Suprapubic skin (tissue), 4 donors: ENCODE data around the gene LPIN2. TPM values are rescaled to one million over a fixed set of nuclear protein-coding genes. Genes with fewer than 3 reads are reported as not detected.

Experiments used
- DNase-seq, 2 donors: peaks; one replicate each; pipeline ENCODE4 v3.0.0-alpha.2; 2019; ENCODE audit warnings: low spot score in 2 of 2
- H3K27ac ChIP-seq: fragments of 200-600 bp; sonication (generic); one replicate; pipeline ENCODE4 v1.5.1; 2019
- H3K27me3 ChIP-seq: fragments of 200-600 bp; sonication (generic); one replicate; pipeline ENCODE4 v1.5.1; 2019
- H3K36me3 ChIP-seq: fragments of 200-600 bp; sonication (generic); one replicate; pipeline ENCODE4 v1.5.1; 2019
- H3K4me1 ChIP-seq: fragments of 200-600 bp; sonication (generic); one replicate; pipeline ENCODE4 v1.5.1; 2019
- H3K4me3 ChIP-seq: fragments of 200-600 bp; sonication (generic); one replicate; pipeline ENCODE4 v1.5.1; 2019; ENCODE audit warnings: mild to moderate bottlenecking
- H3K9me3 ChIP-seq: fragments of 200-600 bp; sonication (generic); one replicate; pipeline ENCODE4 v1.5.1; 2019
- CTCF ChIP-seq, 2 donors: fragments of 200-600 bp in 1 of 2; fragments of 450-650 bp in 1 of 2; sonication (generic) in 1 of 2; IDR thresholded peaks; one replicate each; pipeline ENCODE4 v1.5.1; 2016 to 2019; ENCODE audit warnings: antibody characterized with exemption in 2 of 2, mild to moderate bottlenecking in 1 of 2, moderate library complexity in 1 of 2
- EP300 ChIP-seq: sonication (generic); formaldehyde crosslinking; IDR thresholded peaks from one replicate; pipeline ENCODE4 v1.6.1; 2017; ENCODE audit warnings: antibody characterized with exemption
- POLR2A ChIP-seq, 2 donors: fragments of 450-650 bp; IDR thresholded peaks; one replicate each; pipeline ENCODE4 v1.6.1; 2017; ENCODE audit warnings: antibody characterized with exemption in 2 of 2, mild to moderate bottlenecking in 2 of 2, moderate library complexity in 2 of 2
- POLR2AphosphoS5 ChIP-seq, 3 donors: sonication (generic); formaldehyde crosslinking; IDR thresholded peaks; one replicate each; pipeline ENCODE4 v1.6.1; 2017; ENCODE audit warnings: antibody characterized with exemption in 3 of 3
- WGBS: methylation state at CpG from one replicate; pipeline ENCODE4 v1.1.5; 2018; 5-methylcytosine and 5-hydroxymethylcytosine counted together
- total RNA-seq, 4 donors: library from RNA; depleted of rRNA; stranded (reverse); fragments of >200 nt; gene quantifications; one replicate each; pipeline ENCODE4 v1.1.0, GENCODE V29; 2016

Gene LPIN2
- total RNA-seq: 10 to 100 TPM in 1 of 4 donors, 1 to 10 TPM in 3; 7.2 to 11.2 (median 9.1) TPM

GRCh38 chr18:3013024-3013804, at the start of gene LPIN2:
TSS of gene LPIN2 (minus strand) at chr18:3013144. CDS start at chr18:2960840, 52,304 bp downstream.
- TF ChIP-seq POLR2AphosphoS5 (IDR thresholded peaks at IDR 0.05) (peak in 2 of 3 donors; percentile 27 to 53), POLR2A (IDR thresholded peaks at IDR 0.05) (peak in 1 of 2 donors; percentile 77), CTCF (IDR thresholded peaks at IDR 0.05) (no peak), EP300 (no peak)
- Histone ChIP-seq H3K36me3 (no peaks in the 10 kb centered on the region), H3K27me3 (no peaks in the 10 kb centered on the region), H3K4me3 (peak within 1 kb of the TSS; percentile 96), H3K9me3 (no peaks in the 10 kb centered on the region), H3K27ac (peak within 1 kb of the TSS; percentile 96), H3K4me1 (peaks cover 62% of the 10 kb centered on the region)
- peak; percentile 99 for DNase-seq
- WGBS: under 1% methylated on average over 25 of the region's 78 CpGs

GRCh38 chr18:3061581-3062312, 48.8 kb upstream of the LPIN2 start:
- Histone ChIP-seq H3K27me3 (no peaks in the 10 kb centered on the region), H3K4me3 (no peak overlapping the region), H3K4me1 (peaks cover 13% of the 10 kb centered on the region), H3K27ac (no peak overlapping the region), H3K9me3 (no peaks in the 10 kb centered on the region), H3K36me3 (no peaks in the 10 kb centered on the region)
- DNase-seq: no peak
- 88% methylated on average over 11 of the region's 11 CpGs for WGBS
- TF ChIP-seq EP300: no peak
- no peak for TF ChIP-seq POLR2AphosphoS5 (IDR thresholded peaks at IDR 0.05)
- no peak for TF ChIP-seq POLR2A (IDR thresholded peaks at IDR 0.05)
- TF ChIP-seq CTCF (IDR thresholded peaks at IDR 0.05): no peak

- DNase-seq: no peak
- no peak overlapping the region for H3K4me3 ChIP-seq
- H3K4me1 ChIP-seq: peaks cover 13% of the 10 kb centered on the region
- no peaks in the 10 kb centered on the region for H3K9me3 ChIP-seq
- H3K27me3 ChIP-seq: no peaks in the 10 kb centered on the region
- H3K36me3 ChIP-seq: no peaks in the 10 kb centered on the region
- no peak overlapping the region for H3K27ac ChIP-seq
- no peak for TF ChIP-seq POLR2AphosphoS5 (IDR thresholded peaks at IDR 0.05)
- TF ChIP-seq EP300: no peak
- TF ChIP-seq POLR2A (IDR thresholded peaks at IDR 0.05): no peak
- TF ChIP-seq CTCF (IDR thresholded peaks at IDR 0.05): no peak
- 82% methylated on average over 15 of the region's 15 CpGs for WGBS
Observed at GRCh38 chr18:3060667-3061580, 48.0 kb upstream of the LPIN2 start.

GRCh38 chr18:3059272-3059671, 46.3 kb upstream of the LPIN2 start:
- TF ChIP-seq POLR2AphosphoS5 (IDR thresholded peaks at IDR 0.05): no peak
- TF ChIP-seq POLR2A (IDR thresholded peaks at IDR 0.05): no peak
- no peak for TF ChIP-seq EP300
- TF ChIP-seq CTCF (IDR thresholded peaks at IDR 0.05): no peak
- H3K9me3 ChIP-seq: no peaks in the 10 kb centered on the region
- no peaks in the 10 kb centered on the region for H3K36me3 ChIP-seq
- H3K27ac ChIP-seq: peak overlapping the region; percentile 32
- H3K27me3 ChIP-seq: no peaks in the 10 kb centered on the region
- 64% methylated on average over 3 of the region's 3 CpGs for WGBS
- no peak for DNase-seq
- no peak overlapping the region for H3K4me3 ChIP-seq
- peaks cover 13% of the 10 kb centered on the region for H3K4me1 ChIP-seq
